Activated CD4-positive, alpha-beta T cell treated with anti-CD3 and anti-CD28 coated beads, Interleukin-2, Interleukin-6, amounts not matched to agents 100 ng/mL and 50 ng/mL, durations not matched to agents 16 hours and 8 hours (primary cell): Measurements from ENCODE around the gene AFF4.
"Not testable (repeated sequence)": the region's sequence is repeated elsewhere in the genome, so short reads cannot be mapped to it uniquely, and the experiment has no call there.

Experiments used
- DNase-seq: peaks from one replicate; pipeline ENCODE4 v3.0.0-alpha.2; 2020

Gene AFF4

DNA sequence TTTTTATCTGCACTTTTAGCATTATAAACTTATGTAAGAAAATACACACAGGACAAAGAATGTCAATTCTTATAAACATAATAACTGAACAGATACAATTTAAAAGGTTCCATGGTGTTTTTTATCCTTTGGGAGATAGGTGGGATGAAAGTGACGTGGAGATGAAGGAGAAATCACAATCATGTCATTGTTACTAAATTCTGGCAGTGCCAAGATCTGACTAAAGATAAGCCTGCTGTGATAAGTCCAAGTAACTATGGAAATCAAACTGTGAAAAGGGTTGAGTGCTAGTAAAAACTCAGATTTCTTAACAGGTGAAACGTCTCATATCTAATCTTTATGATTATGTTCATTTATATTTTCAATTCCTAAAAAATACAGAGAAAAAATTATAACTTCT, 78.9 kb downstream of the AFF4 start:
- DNase-seq, result no peak

DNA sequence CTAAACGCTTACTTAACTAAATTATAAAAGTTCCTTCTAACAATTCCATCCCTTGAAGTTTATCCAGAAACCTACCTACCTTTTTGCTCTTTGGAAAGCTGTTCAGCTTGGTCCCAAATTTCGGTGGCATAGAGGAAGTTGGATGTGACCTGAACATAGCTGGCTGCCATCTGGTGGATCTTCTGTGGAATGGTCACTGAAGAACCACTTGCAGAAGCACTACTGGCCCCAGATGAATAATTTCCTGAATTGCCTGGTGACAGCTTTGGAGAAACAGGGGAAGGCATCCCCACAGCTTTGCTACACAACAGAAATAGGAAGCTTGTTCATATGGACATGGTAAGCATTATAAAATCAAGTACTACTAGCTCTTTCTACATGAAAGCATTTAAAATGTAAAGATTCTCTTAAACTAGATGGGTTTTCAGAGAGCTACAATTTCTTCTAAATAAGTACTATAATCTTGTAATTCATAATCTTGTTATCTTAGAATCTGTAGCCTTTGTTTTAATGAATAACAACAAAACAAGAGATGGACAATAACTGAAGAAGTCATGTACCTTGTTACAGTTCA, 80.1 kb downstream of the AFF4 start:
- peak; percentile 53 for DNase-seq

DNA sequence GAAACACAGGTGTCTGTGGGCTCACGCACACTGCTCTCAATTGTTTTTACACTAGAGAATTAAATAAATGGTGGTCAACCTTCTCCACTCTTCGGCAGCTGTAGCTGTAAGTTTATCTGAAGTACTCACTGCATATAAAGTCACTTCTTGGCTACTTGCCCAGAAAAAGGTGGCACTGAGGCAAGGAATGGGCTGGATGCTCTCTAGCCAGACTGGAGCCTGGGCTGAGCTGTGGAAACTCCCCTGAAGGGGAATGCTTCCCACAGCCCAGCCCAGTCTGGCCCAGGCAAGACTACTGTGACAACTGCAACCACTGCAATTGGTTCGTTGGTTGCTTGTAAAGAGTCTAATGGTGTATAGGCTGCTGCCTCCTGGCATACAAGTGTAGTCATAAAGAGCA, 85.5 kb downstream of the AFF4 start:
- no peak for DNase-seq

DNA sequence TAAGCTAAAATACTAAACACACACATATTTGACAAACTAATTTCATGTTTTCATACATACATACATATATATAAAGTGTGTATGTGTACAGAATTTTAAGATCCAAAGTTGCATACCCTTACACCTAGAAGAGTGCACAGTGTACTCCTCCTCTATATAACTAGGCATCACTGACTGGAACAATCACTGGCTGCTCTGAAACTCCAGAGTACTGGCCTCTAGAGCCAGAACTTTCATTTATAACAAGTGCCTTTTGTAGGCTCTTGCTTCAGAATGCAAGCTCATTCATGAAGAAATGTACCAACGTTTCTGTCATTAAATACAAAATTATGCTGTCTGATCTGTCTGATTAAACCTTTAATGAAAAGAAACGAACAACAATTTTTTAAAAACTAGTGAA, 86.0 kb downstream of the AFF4 start:
- DNase-seq, result no peak

DNA sequence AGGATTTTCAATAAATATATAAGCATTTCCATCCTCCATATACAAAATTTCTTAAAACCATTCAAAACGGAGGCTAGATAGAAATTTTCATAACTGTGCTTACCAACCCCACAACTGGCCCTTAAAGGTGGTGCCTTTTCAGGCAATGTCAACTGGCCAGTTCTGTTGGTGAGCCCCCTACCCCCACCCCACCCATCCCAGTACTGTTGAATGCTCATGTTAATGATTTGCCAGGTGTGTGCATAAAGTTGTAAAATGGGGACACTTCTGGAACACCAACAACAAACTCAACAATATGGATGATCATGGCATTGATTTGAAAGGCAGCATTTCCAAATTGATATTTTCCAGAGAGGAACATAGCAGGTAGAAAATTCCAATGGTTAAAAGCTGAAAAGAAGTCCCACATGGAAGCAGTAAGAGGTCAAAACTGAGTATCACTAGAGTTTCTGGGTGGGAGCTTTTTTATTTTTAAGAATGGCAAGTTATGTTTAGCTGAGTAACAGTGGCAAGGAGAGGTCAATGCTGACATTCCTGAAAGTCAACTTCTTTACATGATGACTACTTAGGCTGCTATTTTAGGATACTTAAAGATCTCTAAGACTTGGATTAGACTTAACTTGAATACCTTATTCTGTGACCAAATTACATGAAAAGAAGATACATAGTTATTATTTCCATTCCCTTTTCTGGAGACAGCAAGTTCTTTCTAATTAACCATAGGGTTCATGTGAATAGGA, 87.2 kb downstream of the AFF4 start:
- no peak for DNase-seq

DNA sequence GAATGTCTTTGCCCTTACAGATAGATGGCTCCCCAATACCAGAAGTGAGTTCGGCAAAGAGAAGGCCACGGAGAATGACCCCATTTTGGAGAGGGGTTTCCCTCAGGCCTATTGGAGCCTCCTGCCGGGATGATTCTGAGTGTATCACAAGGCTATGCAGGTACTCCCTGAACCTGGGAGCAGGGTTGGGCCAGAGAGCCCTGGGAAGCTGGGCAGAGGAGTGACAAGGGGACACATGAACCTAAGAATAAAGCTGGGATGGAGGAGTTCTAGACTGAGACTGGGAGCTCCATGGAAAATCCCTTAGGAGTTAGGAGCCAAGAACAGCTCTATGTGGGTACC, 89.5 kb downstream of the AFF4 start:
- DNase-seq, result no peak

DNA sequence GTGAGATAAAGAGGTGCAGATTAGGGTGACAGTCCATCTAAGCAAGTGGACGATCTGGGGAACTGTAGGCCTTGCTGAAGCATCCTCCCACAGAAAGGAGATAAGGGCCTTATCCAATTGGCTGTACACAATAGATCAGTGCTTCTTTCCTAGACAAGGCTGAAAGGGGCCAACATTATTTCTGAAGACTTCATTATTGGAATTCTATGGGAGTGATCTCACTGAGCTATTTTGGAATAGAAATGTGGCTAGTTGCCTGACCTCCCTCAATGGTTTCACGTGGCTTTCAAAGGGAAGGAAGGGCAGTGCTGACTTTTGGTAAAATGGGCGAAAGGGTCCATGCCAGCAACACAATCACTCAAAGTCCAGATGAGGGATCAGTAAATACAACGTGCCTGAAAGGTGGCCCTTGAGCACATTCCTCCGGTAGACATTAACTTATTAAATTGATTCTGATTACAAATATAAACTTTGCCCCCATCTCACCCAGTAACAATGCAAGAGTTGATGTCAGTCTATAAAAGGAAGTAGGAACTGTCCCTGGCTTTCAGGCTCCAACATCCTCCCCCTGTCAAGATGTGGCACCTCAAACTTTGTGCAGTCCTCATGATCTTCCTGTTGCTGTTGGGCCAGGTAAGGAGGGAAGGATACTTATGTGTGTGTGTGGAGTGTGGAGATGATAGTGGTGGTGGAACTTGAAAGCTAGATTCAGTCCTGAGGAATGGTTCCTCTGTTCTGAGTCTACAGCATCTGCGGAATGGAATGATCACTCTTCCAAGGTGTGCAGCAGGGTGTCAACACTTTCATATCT, 90.1 kb downstream of the AFF4 start, which contains the start of gene LEAP2:
LEAP2 (plus strand) TSS at position 550 of the 811 bp plus-strand sequence; CDS start at position 577, 27 bp downstream.
- no peak for DNase-seq

DNA sequence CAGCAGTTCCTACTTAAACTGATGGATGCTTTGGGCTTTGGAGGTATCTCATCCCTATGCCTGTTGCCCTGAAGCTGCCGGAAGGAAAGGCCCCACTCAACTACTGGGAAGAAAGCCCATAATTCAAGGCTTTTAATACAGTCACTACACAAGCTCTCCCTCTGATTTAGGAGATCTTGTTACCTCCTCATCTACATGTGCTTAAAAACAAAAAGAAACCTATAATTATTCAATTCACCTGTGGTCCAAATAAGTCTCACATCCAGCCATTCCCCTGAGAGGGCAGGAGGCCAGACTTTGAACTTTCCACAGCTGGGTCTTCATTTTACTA, 90.7 kb downstream of the AFF4 start:
- no peak for DNase-seq

DNA sequence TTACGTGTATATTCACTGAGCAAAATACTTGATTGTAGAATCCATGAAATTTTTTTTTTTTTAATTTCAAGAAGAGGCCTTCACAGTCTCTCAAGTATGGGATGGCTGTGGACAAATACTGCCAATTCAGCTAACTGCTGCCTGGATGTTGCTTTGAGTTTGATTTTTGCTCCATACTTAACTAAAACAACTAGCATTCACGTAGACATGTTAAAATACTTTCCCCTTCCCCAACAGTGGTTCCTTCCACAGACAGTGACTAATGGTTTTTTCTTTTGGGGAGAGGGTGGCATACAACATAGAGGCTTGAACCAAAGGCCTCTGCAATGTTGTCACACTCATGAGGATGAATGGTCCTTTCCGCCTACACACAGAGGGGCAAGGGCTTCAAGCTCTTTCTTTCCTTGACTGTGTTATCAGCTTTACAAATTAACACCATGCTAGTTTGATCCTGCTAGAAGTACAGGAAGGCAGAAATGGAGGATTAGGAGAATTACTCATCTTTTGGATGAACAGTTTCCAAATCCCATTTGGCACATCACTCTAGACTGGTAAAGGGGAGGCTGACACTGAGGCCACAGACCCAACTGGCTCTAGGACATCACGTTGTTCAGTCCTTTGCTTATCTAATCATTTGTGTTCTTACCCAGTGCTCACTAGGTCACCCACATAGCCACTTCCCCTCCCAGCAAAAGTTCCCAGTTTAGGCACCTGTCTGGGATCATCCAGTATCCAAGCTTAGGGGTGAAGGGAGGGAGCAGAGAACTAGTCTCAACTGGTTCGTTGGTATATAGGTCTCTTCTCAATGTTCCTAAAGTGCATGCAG, 91.8 kb downstream of the AFF4 start:
- no peak for DNase-seq

DNA sequence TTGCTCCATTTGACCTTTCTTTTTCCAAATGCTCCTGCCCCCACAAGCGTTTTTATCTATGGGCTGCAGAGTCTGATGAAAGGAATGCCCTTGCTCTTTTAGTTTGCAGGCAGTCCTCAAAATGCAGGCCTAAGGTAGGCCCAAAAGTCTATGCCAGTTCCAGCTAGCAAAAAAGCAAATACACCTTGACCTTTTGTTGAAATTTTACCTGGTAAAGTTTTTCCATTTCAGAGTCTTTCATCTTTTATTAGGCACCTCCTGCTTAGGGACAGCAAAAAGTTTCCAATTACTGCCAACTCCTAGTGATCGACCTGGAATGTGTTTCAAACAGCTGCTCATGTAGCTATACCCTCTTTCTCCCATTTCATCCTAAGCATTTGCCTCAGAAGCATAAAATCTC, 92.6 kb downstream of the AFF4 start:
- DNase-seq, result no peak

DNA sequence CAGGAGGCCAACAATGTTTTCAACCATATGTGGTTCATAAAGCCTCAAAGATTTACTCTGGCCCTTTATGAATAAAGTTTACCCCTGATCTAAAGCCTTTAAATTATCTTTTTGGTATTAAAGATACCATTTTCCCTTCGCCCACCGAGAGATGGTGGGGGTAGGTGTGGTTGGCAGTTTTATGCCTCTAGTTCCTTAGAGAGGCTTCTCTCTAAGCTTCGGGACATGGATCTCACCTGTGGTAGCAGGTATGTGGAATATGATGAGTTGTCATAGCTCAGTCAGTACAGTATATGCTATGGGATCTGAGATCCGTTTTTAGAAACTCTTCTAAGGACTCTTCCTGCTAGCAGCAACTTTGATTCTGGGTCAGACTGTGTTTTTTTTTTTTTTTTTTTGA, 94.7 kb downstream of the AFF4 start:
- no peak for DNase-seq

DNA sequence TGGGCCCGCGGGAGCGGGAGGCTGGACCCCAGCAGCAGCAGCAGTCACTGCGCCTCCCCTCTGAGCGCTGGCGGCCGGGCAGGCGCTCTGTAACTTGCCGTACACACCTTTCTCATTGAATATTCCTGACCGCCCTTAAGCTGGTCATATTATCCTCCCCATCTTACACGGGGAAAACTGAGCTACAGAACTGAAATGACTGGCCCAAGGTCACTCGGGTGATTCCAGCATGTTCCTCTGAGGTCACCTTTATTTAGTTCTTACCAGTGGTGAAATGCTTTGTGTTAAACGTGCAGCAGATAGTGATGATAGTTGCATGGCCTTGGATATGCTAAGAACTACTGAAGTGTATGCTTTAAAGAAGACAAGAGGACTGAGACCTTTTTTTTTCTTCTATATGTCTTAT, 96.4 kb downstream of the AFF4 start:
- DNase-seq, result no peak

DNA sequence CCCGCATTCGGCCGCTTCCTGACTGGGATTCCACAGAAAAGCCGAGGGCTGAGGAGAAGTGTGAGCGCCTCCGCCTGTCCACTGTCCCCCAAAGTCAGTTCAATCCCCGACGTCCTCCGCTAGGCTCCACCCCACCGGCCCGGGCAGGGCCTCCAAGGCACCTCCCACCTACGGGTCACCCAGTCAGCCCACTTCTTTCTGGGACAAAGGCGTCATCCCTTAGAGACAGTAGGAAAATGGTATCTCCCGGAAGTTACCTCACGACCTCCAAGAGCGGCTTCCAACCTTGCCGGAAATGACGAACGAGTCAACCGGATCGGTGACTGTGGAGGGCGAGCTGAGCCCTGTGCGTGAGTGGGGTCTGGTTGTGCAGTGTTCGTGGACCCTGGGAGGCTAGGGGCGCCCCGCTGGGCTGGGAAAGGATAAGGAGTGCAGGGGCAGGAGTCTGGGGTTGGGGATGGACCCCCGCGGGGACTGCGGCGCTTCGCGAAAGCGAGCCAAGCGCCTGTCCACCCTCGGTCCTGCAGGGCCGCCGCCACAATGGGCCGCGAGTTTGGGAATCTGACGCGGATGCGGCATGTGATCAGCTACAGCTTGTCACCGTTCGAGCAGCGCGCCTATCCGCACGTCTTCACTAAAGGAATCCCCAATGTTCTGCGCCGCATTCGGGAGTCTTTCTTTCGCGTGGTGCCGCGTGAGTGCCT, 96.9 kb downstream of the AFF4 start, which contains the start of the genes GDF9 and UQCRQ:
GDF9 (minus strand) TSS at position 128 of the 704 bp plus-strand sequence. CDS start 1,936 bp downstream, outside the sequence.
UQCRQ (plus strand) TSS at position 301 of the 704 bp plus-strand sequence; CDS start at position 541, 240 bp downstream.
- DNase-seq, result peak; percentile 98

DNA sequence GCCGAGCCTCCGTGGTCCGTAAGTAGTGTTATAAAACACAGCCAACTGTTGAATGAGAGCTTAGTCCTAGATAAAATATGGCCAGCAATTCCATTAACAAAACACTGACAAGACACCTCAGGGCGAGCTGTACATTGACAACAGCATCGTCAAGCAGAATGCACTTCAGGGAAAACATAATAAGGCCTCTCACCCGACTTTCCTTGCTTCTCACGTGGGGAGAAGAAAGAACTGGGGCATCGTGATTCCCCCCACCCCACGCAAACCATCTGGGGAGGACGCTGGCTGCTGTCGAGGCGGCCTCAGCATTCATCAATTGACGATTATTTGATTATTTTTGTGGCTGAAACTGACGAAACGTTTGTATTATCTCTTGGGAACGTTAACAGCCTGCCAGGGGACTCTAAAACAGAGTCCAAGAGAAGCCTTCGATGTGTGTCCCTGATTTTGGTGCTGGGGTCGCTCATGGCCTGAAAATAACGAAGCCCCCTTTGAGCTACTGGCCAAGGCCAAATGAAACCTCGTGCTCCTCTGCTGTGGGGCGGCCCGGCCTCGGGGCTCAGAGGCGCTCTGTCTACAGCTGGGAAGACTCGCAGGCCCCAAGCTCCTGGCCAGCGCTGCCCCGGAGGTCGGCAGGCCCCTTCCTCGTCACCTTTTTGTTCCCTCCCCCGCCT, 97.6 kb downstream of the AFF4 start:
- DNase-seq, result no peak

DNA sequence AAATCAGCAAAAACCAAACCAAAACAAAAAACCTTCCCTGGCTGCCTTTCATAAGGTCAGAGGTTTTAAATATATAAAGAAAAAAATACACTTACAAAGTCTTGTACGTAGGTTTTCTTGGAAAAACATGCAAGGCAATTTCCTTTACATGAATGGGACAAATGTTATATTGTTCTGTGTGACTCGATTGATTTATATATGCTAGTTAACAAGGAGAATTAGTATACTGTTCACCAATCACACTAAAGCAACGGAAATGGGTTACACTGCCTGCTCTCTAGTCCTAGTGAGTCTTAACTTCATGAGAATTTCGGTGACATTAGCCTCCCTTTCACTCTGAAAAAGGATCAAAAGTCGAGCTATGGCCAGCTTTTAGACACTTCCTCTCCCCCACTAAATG, 102.7 kb downstream of the AFF4 start:
- no peak for DNase-seq

DNA sequence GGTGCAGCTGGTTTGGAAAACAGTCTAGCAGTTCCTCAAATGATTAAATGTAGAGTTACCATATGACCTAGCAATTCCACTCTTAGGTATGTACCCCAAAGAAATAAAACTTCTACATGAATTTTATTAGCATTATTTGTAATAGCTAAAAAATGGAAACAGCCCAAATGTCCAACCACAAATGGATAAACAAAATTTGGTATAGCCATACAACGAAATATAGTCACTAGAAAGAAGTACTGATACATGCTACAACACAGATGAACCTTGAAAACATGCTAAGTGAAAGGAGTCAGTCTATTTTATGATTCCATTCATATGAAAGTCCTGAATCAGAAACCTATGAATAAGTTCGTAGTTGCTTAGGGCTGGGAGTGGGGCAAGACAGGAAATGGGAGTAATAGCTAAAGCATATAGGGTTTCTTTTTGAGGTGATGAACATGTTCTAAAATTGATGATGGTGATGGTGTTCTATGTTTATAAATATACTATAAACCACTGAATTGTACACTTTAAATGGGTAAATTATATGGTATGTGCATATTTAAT, 103.5 kb downstream of the AFF4 start:
- DNase-seq, result no peak

DNA sequence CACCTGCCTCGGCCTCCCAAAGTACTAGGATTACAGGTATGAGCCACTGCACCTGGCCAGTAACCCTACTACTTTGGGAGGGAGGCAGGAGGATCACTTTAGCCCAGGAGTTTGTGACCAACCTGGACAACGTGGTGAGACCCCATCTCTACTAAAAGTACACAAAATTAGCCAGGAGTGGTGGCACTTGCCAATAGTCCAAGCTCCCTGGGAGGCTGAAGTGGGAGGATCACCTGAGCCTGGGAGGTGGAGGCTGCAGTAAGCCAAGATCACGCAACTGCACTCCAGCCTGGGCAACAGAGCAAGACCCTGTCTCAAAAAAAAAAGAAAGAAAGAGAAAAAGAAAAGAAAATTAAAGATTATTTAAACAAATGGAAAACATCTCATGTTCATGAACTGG, 107.4 kb downstream of the AFF4 start:
- DNase-seq, result no peak

DNA sequence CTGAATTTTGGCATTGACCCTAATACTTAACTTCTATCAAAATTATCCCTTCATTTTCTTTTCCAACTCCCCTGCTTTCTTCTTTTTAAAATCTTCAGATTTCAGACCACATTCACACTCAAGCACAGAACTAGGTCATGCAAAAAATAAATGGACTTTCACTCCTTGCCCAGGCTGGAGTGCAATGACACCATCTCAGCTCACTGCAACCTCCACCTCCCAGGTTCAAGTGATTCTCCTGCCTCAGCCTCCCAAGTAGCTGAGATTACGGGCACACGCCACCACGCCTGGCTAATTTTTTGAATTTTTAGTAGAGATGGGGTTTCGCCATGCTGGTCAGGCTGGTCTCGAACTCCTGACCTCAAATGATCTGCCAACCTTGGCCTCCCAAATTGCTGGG, 108.4 kb downstream of the AFF4 start:
- DNase-seq, result not testable (repeated sequence)

DNA sequence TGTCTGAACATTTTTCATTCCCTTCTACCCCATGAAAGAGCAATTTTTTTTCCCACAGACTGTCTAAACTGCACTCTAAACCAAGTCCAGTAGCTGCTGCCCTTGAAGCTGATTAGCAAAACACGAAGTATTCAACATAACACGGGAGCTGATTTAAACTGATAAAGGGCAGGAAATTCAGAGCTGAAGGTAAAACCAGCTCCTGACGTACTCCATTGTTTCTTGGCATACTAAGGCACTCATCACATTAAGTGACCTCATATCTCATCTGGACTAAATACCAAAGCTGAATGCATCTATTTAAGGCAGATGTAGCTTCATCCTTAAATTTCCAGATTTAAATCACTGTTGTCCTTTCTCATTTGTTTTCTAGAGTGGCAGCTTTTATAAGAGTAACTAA, 109.1 kb downstream of the AFF4 start:
- no peak for DNase-seq

DNA sequence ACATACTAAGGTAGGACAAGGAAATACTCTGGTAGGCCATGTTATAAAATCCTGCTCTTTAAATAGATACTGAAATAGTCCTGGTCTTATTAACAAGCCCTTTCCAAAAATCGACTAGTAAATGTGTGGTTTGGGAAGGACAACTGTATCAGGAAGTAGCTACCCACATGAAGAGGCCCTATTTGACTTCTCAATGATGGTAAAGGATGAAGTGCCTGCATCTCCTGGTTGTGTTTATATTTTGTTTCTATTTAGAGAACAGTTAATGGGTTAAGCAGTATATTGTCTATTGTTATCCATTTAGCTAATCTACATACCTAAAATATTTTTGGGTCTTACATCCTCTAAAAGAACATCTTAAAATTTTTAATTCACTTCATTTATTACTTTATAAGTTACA, 109.6 kb downstream of the AFF4 start:
- no peak for DNase-seq

DNA sequence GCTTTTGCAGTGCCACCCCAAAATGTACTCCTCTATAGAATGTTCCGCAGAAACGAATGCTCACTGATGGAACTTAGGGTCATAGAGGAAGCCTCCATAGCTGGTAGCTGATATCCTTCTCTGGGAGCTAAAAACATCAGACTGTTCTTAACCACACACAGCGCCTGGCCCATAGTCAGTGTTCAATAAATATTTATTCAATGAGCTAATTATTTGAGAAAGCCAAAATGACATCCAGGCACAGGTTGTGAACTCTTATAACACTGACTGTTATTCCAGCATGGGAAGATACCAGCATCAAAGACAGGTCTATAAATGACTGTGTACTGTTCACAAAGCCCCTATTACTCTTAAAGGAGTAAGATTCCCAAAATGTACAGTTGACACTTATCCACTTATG, 110.1 kb downstream of the AFF4 start:
- DNase-seq, result no peak

DNA sequence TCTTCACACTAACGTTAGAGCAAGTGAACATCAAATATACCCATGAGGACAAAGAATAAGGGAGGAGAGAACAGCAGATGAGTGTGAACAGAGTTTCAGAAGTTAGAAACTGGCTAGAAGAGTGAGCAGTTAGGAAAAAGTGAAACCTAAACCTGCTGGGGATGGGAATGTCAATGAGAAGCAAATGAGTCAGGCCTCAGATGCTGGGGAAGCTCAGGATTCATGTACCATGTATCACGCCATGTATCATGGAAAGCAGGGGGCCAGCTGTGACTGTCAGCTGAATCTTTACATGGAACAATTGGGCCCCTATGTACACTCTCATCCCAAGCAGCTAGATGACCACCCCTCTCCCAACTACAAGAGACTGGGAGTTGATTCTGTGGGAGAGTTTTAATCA, 113.4 kb downstream of the AFF4 start:
- no peak for DNase-seq
